H1 (cell line): ENCODE measurements around the gene PTX3. TPM values are rescaled to one million over a fixed set of nuclear protein-coding genes. Genes with fewer than 3 reads are reported as not detected.

Experiments used
- ATF3 ChIP-seq: IDR thresholded peaks from 2 replicates; pipeline ENCODE4 v1.6.1; 2011; ENCODE audit warnings: low read depth, mild to moderate bottlenecking, low read length; ENCODE audit not compliant: insufficient read depth
- CBX5 ChIP-seq: fragments of 300-800, 300-1000 bp; sonication (generic); IDR thresholded peaks from 2 replicates; pipeline ENCODE4 v1.7.1; 2016; ENCODE audit warnings: antibody characterized with exemption, low read length, low read depth
- CBX8 ChIP-seq: fragments of 300-800, 300-1000 bp; sonication (generic); IDR thresholded peaks from 2 replicates; pipeline ENCODE4 v1.7.1; 2016; ENCODE audit warnings: low read depth, low read length, borderline replicate concordance
- GTF2F1 ChIP-seq: IDR thresholded peaks from 2 replicates; pipeline ENCODE4 v1.6.1; 2012; ENCODE audit warnings: low read depth, low read length, improper control_type of control experiment, borderline replicate concordance
- JUN ChIP-seq: IDR thresholded peaks from 2 replicates; pipeline ENCODE4 v1.6.1; 2011; ENCODE audit warnings: low read depth, mild to moderate bottlenecking, improper control_type of control experiment, low read length
- NRF1 ChIP-seq: IDR thresholded peaks from 2 replicates; pipeline ENCODE4 v1.6.1; 2011; ENCODE audit warnings: mild to moderate bottlenecking, low read depth, low read length, improper control_type of control experiment
- SUZ12 ChIP-seq: fragments of 200-600 bp; sonication (generic); IDR thresholded peaks from 2 replicates; pipeline ENCODE4 v1.6.1; 2012; ENCODE audit warnings: mild to moderate bottlenecking, inconsistent platforms, low read length, moderate library complexity, mixed read lengths
- USF2 ChIP-seq: IDR thresholded peaks from 2 replicates; pipeline ENCODE4 v1.6.1; 2011; ENCODE audit warnings: low read length, improper control_type of control experiment
- polyA plus RNA-seq, 7 experiments: library from polyadenylated mRNA; depleted of rRNA in 3 of 7; stranded (reverse) in 5 of 7; unstranded in 2 of 7; fragments of >200 nt in 5 of 7; fragments of 200-250 nt in 2 of 7; gene quantifications; 1 replicate in 5 of 7; 2 replicates in 1 of 7; 4 replicates in 1 of 7; pipeline versions ENCODE4 v1.2.1 to v1.2.3, GENCODE V29; 2011 to 2013; ENCODE audit warnings: missing spikeins in 2 of 7, mixed read lengths in 2 of 7
- total RNA-seq: library from RNA; stranded (reverse); fragmentation: NEBNext Ultra II Directional; extraction: Animal tissue kit (Norgen Biotek cat#: 25700); gene quantifications from 2 replicates; pipeline ENCODE4 v1.2.1, GENCODE V29; 2021
- TF ChIP-seq, protein P1 (sequence below): fragments of 300-600 bp; sonication (generic); IDR thresholded peaks from 2 replicates; pipeline ENCODE4 v1.7.1; 2012; ENCODE audit warnings: low read length, moderate library complexity, mild to moderate bottlenecking, inconsistent platforms; ENCODE audit not compliant: insufficient replicate concordance

Gene PTX3
- total and polyA plus RNA-seq, 2 of the 8 experiments (the other 6 are each of a cell fraction or from before 2014, with no cell fraction given) = 1.2 to 1.7 TPM

DNA sequence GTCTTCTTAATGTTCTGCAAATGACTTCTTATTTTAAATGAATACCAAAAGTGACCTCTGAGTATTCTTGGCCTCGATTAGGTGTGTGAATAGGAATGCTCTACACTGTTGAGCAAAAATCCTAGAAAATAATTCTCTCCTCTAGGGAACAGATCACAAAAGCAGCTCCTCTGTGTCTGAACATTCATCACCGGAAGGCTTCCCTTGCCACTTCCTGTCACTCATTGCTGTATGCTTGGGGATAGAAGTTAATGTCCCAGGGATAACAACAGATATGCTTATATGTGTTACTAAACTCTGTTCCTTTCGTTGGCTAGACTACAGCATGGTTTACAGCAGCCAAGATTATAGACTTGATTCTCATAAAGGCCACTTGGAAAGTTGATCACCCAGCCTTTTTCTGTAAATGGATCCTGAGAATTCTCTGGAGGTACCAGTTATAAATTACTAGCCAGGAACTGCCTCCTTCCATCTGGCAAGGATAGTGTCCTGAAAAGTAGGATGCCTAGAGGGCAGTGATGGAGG lies 16.0 kb upstream of the PTX3 start (continued):
- TF ChIP-seq, protein P1, sequence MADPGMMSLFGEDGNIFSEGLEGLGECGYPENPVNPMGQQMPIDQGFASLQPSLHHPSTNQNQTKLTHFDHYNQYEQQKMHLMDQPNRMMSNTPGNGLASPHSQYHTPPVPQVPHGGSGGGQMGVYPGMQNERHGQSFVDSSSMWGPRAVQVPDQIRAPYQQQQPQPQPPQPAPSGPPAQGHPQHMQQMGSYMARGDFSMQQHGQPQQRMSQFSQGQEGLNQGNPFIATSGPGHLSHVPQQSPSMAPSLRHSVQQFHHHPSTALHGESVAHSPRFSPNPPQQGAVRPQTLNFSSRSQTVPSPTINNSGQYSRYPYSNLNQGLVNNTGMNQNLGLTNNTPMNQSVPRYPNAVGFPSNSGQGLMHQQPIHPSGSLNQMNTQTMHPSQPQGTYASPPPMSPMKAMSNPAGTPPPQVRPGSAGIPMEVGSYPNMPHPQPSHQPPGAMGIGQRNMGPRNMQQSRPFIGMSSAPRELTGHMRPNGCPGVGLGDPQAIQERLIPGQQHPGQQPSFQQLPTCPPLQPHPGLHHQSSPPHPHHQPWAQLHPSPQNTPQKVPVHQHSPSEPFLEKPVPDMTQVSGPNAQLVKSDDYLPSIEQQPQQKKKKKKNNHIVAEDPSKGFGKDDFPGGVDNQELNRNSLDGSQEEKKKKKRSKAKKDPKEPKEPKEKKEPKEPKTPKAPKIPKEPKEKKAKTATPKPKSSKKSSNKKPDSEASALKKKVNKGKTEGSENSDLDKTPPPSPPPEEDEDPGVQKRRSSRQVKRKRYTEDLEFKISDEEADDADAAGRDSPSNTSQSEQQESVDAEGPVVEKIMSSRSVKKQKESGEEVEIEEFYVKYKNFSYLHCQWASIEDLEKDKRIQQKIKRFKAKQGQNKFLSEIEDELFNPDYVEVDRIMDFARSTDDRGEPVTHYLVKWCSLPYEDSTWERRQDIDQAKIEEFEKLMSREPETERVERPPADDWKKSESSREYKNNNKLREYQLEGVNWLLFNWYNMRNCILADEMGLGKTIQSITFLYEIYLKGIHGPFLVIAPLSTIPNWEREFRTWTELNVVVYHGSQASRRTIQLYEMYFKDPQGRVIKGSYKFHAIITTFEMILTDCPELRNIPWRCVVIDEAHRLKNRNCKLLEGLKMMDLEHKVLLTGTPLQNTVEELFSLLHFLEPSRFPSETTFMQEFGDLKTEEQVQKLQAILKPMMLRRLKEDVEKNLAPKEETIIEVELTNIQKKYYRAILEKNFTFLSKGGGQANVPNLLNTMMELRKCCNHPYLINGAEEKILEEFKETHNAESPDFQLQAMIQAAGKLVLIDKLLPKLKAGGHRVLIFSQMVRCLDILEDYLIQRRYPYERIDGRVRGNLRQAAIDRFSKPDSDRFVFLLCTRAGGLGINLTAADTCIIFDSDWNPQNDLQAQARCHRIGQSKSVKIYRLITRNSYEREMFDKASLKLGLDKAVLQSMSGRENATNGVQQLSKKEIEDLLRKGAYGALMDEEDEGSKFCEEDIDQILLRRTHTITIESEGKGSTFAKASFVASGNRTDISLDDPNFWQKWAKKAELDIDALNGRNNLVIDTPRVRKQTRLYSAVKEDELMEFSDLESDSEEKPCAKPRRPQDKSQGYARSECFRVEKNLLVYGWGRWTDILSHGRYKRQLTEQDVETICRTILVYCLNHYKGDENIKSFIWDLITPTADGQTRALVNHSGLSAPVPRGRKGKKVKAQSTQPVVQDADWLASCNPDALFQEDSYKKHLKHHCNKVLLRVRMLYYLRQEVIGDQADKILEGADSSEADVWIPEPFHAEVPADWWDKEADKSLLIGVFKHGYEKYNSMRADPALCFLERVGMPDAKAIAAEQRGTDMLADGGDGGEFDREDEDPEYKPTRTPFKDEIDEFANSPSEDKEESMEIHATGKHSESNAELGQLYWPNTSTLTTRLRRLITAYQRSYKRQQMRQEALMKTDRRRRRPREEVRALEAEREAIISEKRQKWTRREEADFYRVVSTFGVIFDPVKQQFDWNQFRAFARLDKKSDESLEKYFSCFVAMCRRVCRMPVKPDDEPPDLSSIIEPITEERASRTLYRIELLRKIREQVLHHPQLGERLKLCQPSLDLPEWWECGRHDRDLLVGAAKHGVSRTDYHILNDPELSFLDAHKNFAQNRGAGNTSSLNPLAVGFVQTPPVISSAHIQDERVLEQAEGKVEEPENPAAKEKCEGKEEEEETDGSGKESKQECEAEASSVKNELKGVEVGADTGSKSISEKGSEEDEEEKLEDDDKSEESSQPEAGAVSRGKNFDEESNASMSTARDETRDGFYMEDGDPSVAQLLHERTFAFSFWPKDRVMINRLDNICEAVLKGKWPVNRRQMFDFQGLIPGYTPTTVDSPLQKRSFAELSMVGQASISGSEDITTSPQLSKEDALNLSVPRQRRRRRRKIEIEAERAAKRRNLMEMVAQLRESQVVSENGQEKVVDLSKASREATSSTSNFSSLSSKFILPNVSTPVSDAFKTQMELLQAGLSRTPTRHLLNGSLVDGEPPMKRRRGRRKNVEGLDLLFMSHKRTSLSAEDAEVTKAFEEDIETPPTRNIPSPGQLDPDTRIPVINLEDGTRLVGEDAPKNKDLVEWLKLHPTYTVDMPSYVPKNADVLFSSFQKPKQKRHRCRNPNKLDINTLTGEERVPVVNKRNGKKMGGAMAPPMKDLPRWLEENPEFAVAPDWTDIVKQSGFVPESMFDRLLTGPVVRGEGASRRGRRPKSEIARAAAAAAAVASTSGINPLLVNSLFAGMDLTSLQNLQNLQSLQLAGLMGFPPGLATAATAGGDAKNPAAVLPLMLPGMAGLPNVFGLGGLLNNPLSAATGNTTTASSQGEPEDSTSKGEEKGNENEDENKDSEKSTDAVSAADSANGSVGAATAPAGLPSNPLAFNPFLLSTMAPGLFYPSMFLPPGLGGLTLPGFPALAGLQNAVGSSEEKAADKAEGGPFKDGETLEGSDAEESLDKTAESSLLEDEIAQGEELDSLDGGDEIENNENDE = no peak
- TF ChIP-seq NRF1 = no peak
- TF ChIP-seq CBX5 = no peak
- no peak for TF ChIP-seq SUZ12
- TF ChIP-seq CBX8 = no peak
- no peak for TF ChIP-seq GTF2F1
- TF ChIP-seq ATF3 = no peak
- TF ChIP-seq JUN = no peak
- TF ChIP-seq USF2 = no peak
